ENCODE measurements around the gene KCNT1.

The KCNT1 gene

GRCh38 chr9:135840539-135840938 is 138.6 kb downstream of the KCNT1 start:
- in situ Hi-C loops (cut with MboI; ENCODE audit: low sequenced_read_pairs): no loop called here

All from HL-60/S4 treated with retinoic acid at 250 ng/mL for 4 days and 3 days (cell line).